NCI-H748 (cell line): ENCODE data around the gene INO80.
"Not testable (repeated sequence)": the region's sequence is repeated elsewhere in the genome, so short reads cannot be mapped to it uniquely, and the experiment has no call there.

ENCODE experiments used
- DNase-seq: peaks from one replicate; lab custom pipeline; 2025; ENCODE audit not compliant: unreplicated experiment; lab: John Stamatoyannopoulos, UW

The INO80 gene

GRCh38 chr15:41116116-41116961 lies at the start of gene INO80:
Gene INO80 (minus strand): TSS chr15:41116280. CDS start chr15:41096310, 19,970 bp downstream.
- peak; percentile 97 for DNase-seq

GRCh38 chr15:41161736-41162135 lies 45.7 kb upstream of the INO80 start:
- DNase-seq: no peak

- no peak for DNase-seq
Observed at GRCh38 chr15:41161336-41161735, 45.3 kb upstream of the INO80 start.

GRCh38 chr15:41160639-41161315 lies 44.7 kb upstream of the INO80 start:
- no peak for DNase-seq

GRCh38 chr15:41154412-41154811 lies 38.3 kb upstream of the INO80 start:
- DNase-seq: no peak

GRCh38 chr15:41153733-41154132 lies 37.7 kb upstream of the INO80 start:
- DNase-seq: no peak

- no peak for DNase-seq
Observed at GRCh38 chr15:41151451-41152005, 35.4 kb upstream of the INO80 start.

GRCh38 chr15:41150279-41150678 lies 34.2 kb upstream of the INO80 start:
- DNase-seq: no peak

- no peak for DNase-seq
Observed at GRCh38 chr15:41148065-41148464, 32.0 kb upstream of the INO80 start.

- no peak for DNase-seq
Observed at GRCh38 chr15:41139619-41140018, 23.5 kb upstream of the INO80 start.

- not testable (repeated sequence) for DNase-seq
Observed at GRCh38 chr15:41139112-41139511, 23.0 kb upstream of the INO80 start.

GRCh38 chr15:41135580-41135979 lies 19.5 kb upstream of the INO80 start:
- not testable (repeated sequence) for DNase-seq

- no peak for DNase-seq
Observed at GRCh38 chr15:41133454-41133853, 17.4 kb upstream of the INO80 start.

- not testable (repeated sequence) for DNase-seq
Observed at GRCh38 chr15:41132094-41132493, 16.0 kb upstream of the INO80 start.

- no peak for DNase-seq
Observed at GRCh38 chr15:41128174-41128902, 12.3 kb upstream of the INO80 start.

GRCh38 chr15:41125931-41126642 lies 10.0 kb upstream of the INO80 start:
- peak; percentile 2 for DNase-seq

- no peak for DNase-seq
Observed at GRCh38 chr15:41125063-41125669, 9.1 kb upstream of the INO80 start.

- no peak for DNase-seq
Observed at GRCh38 chr15:41124058-41124457, 8.0 kb upstream of the INO80 start.

- DNase-seq: no peak
Observed at GRCh38 chr15:41122849-41123248, 6.8 kb upstream of the INO80 start.

- no peak for DNase-seq
Observed at GRCh38 chr15:41121951-41122350, 5.9 kb upstream of the INO80 start.

GRCh38 chr15:41116962-41117252 lies 827 bp upstream of the INO80 start:
- no peak for DNase-seq
